ENCODE measurements around the gene COL27A1. TPM values are rescaled to one million over a fixed set of nuclear protein-coding genes. Genes with fewer than 3 reads are reported as not detected.

The COL27A1 gene
- total RNA-seq, 6 experiments from 2014 or later: 22.2 to 24.1 (median 23.4) TPM

DNA sequence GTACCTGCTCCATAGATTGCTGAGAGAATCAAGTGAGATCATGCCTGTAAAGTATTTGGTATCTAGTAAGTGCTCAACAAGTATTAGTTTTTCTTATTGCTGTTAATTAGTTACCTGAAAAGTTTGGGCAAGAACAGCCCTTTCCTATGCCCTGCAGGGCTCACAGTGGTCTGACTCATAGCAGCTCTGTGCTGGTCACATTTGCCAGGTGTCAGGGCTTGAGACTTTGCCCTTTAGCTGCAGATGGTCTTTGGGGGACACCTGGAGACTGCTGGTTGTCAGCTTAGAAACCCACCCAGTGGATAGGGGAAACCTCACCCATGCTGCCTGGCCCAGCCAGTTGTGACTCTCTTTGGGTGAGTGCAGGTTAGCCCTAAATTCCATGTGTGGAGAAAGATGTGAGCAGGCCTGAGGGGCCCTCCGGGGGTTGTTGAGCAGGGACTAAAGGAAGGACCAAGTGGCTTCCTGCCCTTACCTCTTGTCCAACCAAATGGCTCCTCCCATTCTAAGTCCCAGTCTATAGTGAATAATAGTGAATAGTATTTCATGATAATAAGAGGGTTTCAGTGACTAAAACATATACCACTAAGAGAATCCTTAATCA lies 9.0 kb downstream of the COL27A1 start:
- H3K4me3 Mint-ChIP-seq: no peak overlapping the region
- TF ChIP-seq, protein P1, sequence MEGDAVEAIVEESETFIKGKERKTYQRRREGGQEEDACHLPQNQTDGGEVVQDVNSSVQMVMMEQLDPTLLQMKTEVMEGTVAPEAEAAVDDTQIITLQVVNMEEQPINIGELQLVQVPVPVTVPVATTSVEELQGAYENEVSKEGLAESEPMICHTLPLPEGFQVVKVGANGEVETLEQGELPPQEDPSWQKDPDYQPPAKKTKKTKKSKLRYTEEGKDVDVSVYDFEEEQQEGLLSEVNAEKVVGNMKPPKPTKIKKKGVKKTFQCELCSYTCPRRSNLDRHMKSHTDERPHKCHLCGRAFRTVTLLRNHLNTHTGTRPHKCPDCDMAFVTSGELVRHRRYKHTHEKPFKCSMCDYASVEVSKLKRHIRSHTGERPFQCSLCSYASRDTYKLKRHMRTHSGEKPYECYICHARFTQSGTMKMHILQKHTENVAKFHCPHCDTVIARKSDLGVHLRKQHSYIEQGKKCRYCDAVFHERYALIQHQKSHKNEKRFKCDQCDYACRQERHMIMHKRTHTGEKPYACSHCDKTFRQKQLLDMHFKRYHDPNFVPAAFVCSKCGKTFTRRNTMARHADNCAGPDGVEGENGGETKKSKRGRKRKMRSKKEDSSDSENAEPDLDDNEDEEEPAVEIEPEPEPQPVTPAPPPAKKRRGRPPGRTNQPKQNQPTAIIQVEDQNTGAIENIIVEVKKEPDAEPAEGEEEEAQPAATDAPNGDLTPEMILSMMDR (IDR thresholded peaks at IDR 0.05): no peak
- H3K27ac Mint-ChIP-seq: peak overlapping the region; percentile 79; the same call in 1 of the 2 replicates
- peaks cover 1% of the 10 kb centered on the region; the same call in 1 of the 2 replicates for H3K27me3 Mint-ChIP-seq (ENCODE audit: insufficient read depth)
- H3K36me3 Mint-ChIP-seq (ENCODE audit: low read depth): peaks cover 12% of the 10 kb centered on the region
- no peak for DNase-seq
- H3K4me1 Mint-ChIP-seq (ENCODE audit: low read depth): peaks cover 56% of the 10 kb centered on the region
- no peaks in the 10 kb centered on the region for H3K9me3 Mint-ChIP-seq

DNA sequence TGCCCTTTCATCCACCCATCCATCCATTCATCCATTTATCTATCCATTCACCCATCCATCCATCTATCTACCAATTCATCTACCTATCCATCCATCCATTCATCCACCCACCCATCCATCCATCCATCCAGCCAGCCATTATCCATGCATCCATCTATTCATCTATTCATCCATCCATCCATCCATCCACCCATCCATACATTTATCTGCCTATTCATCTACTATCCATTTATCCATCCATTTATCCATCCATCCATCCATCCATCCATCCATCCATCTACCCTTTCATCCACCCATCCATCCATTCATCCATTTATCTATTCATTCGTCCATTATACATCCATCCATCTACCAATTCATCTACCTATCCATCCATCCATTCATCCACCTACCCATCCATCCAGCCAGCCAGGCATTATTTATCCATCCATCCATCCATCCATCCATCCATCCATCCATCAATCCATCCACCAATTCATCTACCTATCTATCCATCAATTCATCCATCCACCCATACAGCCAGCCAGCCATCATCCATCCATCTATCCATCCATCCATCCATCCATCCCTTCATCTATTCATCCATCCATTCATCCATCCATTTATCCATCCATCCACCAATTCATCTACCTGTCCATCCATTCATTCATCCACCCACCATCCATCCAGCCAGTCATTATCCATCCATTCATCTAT lies 10.2 kb downstream of the COL27A1 start:
- Mint-ChIP-seq H3K9me3 (no peaks in the 10 kb centered on the region), H3K4me3 (no peak overlapping the region), H3K27me3 (ENCODE audit: insufficient read depth) (peaks cover 1% of the 10 kb centered on the region; the same call in 1 of the 2 replicates), H3K36me3 (ENCODE audit: low read depth) (peaks cover 11% of the 10 kb centered on the region), H3K4me1 (ENCODE audit: low read depth) (peaks cover 59% of the 10 kb centered on the region), H3K27ac (no peak overlapping the region)
- TF ChIP-seq, protein P1 (IDR thresholded peaks at IDR 0.05): no peak
- no peak for DNase-seq

DNA sequence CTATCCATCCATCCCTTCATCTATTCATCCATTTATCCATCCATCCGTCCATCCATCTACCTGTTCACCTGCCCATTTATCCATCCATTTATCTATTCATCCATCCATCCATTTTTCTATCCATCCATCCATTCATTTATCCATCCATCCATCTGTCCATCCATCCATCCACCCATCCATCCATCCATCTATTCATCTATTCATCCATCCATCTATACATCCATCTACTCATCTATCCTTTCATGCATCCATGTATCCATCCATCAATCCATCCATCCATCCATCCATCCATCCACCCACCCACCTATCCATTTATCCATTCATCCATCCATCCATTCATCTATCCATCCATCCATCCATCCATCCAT lies 10.8 kb downstream of the COL27A1 start:
- Mint-ChIP-seq H3K27me3 (ENCODE audit: insufficient read depth) (peaks cover 4% of the 10 kb centered on the region), H3K9me3 (no peaks in the 10 kb centered on the region), H3K4me3 (no peak overlapping the region), H3K36me3 (ENCODE audit: low read depth) (peaks cover 8% of the 10 kb centered on the region), H3K27ac (no peak overlapping the region), H3K4me1 (ENCODE audit: low read depth) (peaks cover 55% of the 10 kb centered on the region)
- no peak for DNase-seq
- TF ChIP-seq, protein P1 (IDR thresholded peaks at IDR 0.05): no peak

DNA sequence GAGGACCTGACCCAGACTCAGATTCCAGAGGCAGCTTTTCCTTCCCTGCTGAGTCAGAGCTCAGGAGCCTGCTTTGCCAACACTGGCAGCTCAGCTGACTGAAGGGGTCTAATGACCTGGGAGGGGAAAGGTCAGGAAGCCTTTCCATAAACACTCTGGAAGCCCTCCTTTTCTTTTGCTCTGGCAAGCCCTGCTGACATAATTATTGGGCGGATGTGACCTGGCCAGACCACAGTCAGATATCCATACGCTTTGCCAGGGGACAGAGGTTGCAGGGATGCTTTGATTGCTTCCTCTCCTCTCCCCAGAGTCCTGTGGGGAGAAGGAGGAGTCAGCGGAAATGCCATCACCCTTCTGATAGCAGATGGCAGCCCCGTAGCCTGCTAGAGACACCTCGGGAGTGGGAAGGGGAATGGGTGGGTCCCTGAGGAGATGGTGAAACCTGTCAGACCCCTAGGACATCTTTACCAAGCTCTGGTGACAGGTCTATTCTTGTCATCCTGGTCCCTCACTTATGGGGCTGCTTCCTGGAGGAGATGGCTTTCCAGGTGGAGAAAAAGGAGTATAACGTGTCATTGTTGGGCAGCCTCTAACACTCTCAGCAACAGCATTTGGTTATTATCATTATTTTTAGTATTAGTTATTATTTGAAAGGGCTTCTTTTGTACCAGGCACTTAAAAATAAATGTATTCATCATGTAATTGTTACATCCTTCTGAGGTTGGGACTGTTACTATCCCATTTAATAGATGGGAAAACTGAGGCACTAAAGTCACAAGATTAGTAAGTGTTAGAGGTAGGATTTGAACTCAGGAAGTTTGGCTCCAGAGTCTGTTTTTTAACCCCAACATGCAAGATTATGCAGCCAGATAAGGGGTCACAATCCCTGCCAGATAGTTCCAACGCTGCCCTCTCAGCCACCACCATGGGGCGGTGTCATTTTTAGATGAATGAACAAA lies 11.6 kb downstream of the COL27A1 start:
- DNase-seq: no peak
- TF ChIP-seq, protein P1 (IDR thresholded peaks at IDR 0.05): no peak
- H3K27ac Mint-ChIP-seq: no peak overlapping the region
- no peak overlapping the region for H3K4me3 Mint-ChIP-seq
- peaks cover 53% of the 10 kb centered on the region for H3K4me1 Mint-ChIP-seq (ENCODE audit: low read depth)
- peaks cover 8% of the 10 kb centered on the region for H3K36me3 Mint-ChIP-seq (ENCODE audit: low read depth)
- H3K27me3 Mint-ChIP-seq (ENCODE audit: insufficient read depth): peaks cover 4% of the 10 kb centered on the region
- no peaks in the 10 kb centered on the region for H3K9me3 Mint-ChIP-seq

DNA sequence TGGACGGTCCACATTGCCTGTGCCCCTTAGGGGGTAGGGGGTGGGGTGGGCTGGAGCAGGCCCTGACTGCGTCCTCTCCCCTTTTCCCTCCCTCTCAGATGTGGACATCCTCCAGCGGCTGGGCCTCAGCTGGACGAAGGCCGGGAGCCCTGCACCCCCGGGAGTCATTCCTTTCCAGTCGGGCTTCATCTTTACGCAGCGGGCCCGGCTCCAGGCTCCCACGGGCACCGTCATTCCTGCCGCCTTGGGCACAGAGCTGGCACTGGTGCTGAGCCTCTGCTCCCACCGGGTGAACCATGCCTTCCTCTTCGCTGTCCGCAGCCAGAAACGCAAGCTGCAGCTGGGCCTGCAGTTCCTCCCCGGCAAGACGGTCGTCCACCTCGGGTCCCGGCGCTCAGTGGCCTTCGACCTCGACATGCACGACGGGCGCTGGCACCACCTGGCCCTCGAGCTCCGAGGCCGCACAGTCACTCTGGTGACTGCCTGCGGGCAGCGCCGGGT lies 12.3 kb downstream of the COL27A1 start:
- Mint-ChIP-seq H3K27ac (no peak overlapping the region), H3K36me3 (ENCODE audit: low read depth) (peaks cover 8% of the 10 kb centered on the region), H3K27me3 (ENCODE audit: insufficient read depth) (peaks cover 4% of the 10 kb centered on the region), H3K4me3 (no peak overlapping the region), H3K9me3 (no peaks in the 10 kb centered on the region), H3K4me1 (ENCODE audit: low read depth) (peaks cover 53% of the 10 kb centered on the region)
- DNase-seq: no peak
- TF ChIP-seq, protein P1 (IDR thresholded peaks at IDR 0.05): no peak

All from HFFc6 (cell line).